ENCODE results near the gene ZNF850.
A peak's percentile ranks its signal among the peaks of the same experiment; 100 is the strongest.
"Not testable (repeated sequence)": the region's sequence is repeated elsewhere in the genome, so short reads cannot be mapped to it uniquely, and the experiment has no call there.

Gene ZNF850

GRCh38 chr19:36772311-36773222, at the start of gene ZNF850:
TSS of gene ZNF850 (minus strand) at chr19:36772807. CDS start at chr19:36762606, 10,201 bp downstream.
- DNase-seq = peak; percentile 97

DNA sequence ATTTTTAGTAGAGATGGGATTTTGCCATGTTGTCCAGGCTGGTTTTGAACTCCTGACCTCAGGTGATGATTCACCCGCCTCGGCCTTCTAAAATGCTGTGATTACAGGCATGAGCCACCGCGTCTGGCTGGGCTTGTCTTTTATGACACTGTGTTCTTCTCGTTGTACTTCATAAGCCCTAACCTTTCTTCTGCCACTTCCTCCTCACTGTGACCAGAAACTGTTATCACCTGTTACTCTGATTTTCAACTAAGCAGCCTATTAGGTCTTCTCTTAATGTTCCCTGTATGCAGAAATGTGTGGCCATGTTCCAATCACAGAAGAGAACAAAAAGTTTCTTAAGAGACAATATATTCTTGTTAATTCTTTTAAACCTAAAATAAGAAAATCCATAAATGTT, 49.2 kb upstream of the ZNF850 start:
- no peak for DNase-seq

DNA sequence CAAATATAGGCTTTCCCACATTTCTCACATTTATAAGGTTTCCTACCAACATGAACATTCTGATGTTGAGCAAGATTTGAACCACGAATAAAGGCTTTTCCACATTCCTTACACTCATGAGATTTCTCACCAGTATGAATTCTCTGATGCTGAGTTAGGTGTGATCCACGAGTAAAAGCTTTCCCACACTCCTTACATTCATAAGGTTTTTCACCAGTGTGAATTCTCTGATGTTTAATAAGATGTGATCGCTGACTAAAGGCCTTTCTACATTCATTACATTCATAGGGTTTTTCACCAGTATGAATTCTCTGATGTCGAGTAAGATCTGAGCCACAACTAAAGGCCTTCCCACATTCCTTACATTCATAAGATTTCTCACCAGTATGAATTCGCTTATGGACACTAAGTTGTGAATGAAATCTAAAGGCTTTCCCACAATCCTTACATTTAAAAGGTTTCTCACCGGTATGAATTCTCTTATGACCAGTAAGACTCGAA, 46.6 kb upstream of the ZNF850 start:
- DNase-seq = no peak

DNA sequence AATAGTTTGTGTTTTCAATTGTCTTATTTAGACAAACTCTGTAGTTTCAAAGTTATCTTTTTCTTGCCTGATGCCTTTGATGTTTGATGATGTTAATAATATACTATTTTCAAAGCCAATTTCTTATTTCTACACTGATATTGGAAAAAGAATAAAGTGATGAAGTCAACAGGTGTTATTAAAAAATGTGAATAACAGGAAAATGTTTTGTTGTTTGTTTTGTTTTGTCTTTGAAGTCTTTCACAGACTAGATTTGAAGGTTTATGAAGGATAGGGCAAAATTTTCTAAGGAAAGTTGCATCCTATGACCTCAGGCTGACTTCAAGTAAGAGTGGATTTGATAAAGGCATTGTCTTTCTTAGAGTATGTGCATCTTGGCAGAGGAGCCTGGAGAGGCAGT, 34.4 kb upstream of the ZNF850 start:
- DNase-seq = no peak

- DNase-seq = no peak
Measured at GRCh38 chr19:36805364-36805763, 32.8 kb upstream of the ZNF850 start.

DNA sequence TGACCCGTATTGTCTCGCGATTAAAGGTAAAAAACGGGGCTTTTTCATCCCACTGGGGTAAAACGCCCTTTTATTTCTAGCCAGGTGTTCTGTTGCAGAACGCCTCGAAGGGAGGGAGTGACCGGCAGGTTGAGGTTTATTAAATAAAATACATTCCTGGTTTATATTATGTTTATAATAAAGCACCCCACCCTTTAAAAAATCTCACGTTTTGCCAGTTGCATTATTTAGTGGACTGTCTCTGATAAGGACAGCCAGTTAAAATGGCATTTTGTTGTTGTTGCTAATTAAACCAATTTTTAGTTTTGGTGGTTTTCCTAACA, 25.1 kb upstream of the ZNF850 start:
- DNase-seq = no peak

DNA sequence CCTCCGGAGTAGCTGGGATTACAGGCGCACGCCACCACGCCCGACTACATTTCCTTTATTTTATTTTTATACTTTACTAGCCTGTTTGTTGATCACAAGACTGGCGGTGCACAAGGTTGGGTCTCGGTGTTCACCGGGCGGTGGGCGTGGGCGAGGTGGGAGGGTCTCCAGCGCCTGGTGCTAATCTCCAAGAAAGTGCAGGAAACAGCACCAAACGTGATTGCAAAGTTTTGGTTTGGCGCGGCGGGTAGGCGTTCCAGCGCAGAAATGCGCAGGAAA, 24.0 kb upstream of the ZNF850 start:
- DNase-seq = no peak

- DNase-seq = peak; percentile 46
Measured at GRCh38 chr19:36791420-36792141, 19.0 kb upstream of the ZNF850 start.

DNA sequence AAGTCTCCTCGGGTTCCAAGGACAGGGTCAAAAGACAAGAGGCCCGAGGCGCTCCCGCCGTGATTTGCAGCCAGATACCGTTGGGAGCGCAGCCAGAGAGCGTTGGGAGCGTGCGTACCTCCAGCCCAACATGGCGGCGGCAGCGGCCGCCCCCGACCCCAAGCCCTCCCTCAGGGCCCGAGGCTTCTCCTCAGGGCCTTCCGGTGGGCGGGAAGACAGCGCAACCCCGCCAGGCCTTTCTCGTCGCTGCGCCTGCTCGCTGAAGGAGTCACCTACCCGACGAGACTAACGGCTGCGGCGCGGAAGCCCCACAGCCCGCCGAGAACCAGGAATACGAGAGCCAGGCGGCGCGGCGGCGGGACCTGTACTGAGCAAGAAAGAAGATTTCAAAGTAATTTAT, 3.2 kb upstream of the ZNF850 start:
- no peak for DNase-seq

DNA sequence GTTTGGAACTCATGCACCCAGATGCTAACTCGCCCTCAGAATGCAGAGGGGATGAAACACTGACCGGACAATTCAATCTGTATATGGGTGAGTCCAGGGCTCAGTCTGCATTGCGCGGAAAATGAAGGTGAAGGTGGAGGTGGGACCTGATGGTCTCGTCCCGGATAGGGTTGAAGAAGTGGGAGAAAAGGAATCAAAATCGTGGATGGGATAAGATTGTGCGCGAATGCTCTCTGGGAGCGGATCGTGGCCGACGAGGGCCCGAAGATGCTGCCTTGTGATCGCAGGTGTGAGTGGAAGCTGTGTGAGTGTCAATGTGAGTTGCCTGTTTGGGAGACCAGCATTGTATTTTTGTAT, 594 bp upstream of the ZNF850 start:
- no peak for DNase-seq

DNA sequence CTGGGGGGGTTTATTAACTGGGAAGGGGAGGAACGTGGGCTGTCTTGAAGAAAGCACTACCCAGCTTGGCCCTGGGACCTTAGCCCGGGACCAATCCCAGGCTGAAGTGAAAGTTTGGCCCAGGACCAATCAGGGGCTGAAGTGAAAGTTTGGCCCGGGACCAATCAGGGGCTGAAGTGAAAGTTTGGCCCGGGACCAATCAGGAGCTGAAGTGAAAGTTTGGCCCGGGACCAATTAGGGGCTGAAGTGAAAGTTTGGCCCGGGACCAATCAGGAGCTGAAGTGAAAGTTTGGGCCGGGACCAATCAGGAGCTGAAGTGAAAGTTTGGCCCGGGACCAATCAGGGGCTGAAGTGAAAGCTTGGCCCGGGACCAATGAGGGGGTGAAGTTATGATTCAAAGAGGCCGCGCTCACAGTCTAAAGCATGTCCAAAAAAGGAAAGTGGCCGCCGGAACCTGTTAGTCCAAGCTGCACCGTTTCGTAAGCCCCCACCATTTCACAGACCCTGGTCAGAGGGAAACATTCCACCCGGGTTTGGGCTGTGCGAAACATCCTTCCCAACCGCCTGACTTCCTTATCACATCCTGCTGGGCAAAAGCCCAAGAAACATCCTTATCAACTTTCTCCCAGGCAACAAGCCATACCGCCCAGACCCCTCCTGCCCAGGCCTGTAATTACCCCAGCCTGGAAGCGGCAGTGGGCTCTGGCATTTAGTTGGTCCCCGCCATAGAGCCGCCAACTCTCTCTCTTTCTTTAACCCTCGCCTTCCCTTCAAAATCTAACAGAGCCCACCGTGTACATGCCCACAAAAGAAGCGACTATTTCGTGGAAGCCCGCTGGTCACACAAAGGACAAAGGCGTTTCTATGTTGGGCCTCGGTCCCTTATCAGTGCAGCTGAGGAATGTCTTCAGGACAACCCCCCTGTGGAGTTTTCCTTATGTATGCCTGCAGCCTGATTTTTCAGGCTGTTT, 1.1 kb downstream of the ZNF850 start:
- peak; percentile 93 for DNase-seq

DNA sequence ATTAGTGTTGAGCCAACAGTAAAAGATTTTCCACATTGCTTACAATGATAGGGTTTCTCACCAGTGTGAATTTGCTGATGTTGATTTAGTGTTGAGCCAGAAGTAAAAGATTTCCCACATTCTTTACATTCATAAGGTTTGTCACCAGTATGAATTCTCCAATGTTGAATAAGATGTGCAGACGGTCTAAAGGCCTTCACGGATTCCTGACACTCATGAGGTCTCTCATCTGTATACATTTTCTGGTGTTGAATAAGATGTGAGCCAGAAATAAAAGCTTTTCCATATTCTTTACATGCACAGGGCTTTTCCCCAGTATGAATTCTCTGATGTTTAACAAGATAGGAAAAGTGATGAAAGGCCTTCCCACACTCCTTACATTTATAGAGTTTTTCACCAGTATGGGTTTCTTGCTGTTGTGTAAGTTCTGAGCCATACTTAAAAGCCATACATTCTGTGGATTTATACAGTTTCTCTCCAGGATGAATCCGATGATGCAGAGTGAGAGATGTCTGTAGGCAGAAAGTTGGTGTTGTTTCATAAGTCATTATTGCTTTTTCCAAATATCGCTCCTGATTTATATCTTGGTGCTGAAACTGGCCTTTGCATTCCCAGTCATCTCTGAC, 22.4 kb downstream of the ZNF850 start:
- no peak for DNase-seq

- not testable (repeated sequence) for DNase-seq
Measured at GRCh38 chr19:36749613-36750012, 23.0 kb downstream of the ZNF850 start.

GRCh38 chr19:36748431-36749275, 24.0 kb downstream of the ZNF850 start:
- peak; percentile 11 for DNase-seq

DNA sequence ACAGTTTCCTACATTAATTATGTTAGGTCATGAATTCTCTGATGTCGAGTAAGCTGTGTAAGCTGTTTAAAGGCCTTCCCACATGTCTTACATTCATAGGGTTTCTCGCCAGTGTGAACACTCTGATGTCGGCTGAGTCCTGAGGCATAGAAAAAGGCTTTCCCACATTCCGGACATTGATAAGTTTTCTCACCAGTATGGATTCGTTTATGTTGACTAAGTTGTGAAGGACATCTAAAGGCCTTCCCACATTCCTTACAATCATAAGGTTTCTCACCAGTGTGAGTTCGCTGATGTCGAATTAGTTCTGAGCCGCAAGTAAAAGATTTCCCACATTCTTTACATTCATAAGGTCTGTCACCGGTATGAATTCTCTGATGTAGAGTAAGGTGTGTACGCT, 24.9 kb downstream of the ZNF850 start:
- no peak for DNase-seq

GRCh38 chr19:36745870-36746269, 26.7 kb downstream of the ZNF850 start:
- DNase-seq = no peak

DNA sequence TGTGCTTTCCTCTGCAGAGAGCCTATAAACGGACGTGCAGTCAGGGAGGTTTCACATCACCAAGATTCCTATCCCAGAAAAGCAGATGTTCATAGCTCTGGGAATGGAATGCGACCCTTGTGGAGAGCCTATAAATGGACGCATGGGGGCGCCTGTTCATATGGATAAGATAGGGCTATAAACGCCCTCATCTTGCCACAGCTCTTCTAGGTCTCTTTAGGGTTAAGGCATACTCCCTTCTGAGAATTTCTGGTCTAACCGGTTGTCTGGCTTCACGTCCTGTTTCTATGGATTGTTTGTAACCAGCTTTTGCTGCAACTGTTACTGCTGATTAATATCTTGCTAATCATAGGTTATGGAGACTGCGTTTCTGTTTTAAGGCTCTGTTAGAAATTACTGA, 36.4 kb downstream of the ZNF850 start:
- not testable (repeated sequence) for DNase-seq

GRCh38 chr19:36719687-36720556, 52.7 kb downstream of the ZNF850 start:
- peak; percentile 14 for DNase-seq

DNA sequence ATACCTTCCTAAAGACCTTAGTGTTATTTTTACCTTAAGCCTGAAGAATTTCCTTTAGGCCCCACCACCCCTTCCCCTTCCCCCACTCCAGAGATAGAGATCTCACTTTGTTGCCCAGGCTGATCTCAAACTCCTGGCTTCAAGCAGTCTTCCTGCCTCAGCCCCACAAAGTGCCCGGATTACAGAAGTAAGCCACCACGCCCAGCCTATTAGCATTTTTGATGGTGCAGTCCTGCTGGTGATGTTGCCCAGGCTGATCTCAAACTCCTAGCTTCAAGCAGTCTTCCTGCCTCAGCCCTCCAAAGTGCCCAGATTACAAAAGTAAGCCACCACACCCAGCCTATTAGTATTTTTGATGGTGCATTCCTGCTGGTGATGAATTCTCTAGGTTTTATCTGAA, 63.2 kb downstream of the ZNF850 start:
- no peak for DNase-seq

- DNase-seq = no peak
Measured at GRCh38 chr19:36707134-36707533, 65.5 kb downstream of the ZNF850 start.

DNA sequence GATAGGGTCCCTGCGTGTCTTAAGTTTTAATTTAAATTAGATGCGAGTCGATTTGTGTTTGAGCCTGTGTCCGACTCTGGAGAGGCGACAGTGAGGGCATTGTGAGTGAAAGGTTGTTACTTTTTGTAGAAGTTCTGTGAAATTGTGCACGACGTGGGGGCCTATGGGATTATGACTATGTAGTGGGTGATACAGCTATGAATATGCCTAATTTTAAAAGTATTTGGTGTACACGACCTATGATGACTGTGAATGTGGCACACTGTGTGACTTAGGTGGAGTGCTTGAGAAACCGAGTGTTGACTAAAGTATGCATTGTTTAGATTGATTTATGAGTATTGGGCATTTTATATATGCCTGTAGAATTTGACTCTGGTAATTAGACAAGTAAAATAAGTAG, 84.5 kb downstream of the ZNF850 start:
- no peak for DNase-seq

All from hematopoietic multipotent progenitor cell treated with erythropoietin and hydrocortisone succinate and interleukin-3 and kit ligand, for 6 days (in vitro differentiated cells).